GM18868 (cell line): ENCODE measurements around the gene TBCCD1.
A peak's percentile ranks its signal among the peaks of the same experiment; 100 is the strongest.
"Not testable (repeated sequence)": the region's sequence is repeated elsewhere in the genome, so short reads cannot be mapped to it uniquely, and the experiment has no call there.

Experiments used
- ATAC-seq: cut with Tn5 transposase; IDR thresholded peaks from one replicate; pipeline ENCODE4 v1.9.1; 2021; ENCODE audit warnings: mild to moderate bottlenecking, moderate library complexity; ENCODE audit not compliant: unreplicated experiment

TBCCD1 gene

GRCh38 chr3:186596568-186597287, 29.6 kb upstream of the TBCCD1 start:
- ATAC-seq = no peak

DNA sequence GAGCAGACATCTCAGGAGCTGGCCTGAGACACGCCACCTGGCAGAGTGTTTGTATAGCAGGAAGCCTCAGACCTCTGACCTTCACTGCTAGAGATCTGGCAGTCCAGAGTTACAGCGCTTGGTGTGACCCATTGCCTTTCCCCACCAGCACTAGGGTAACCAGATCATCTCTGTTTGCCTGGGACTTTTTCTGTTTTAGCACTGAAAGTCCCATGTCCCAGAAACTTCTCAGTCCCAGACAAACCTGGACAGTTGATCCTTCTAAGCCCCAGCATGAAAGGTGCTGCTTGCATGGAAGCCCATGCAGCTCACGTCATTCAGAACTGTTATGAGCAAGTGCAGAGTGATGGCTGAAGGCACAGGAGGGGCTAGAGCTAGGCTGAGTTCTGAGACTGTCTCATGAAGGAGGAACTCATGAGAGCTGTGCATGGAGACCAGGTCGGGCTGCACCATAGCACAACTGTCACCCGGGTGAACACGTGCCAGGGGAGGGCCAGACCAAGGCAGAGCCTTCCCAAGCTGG, 27.5 kb upstream of the TBCCD1 start:
- no peak for ATAC-seq

GRCh38 chr3:186593862-186594261, 26.7 kb upstream of the TBCCD1 start:
- ATAC-seq = no peak

DNA sequence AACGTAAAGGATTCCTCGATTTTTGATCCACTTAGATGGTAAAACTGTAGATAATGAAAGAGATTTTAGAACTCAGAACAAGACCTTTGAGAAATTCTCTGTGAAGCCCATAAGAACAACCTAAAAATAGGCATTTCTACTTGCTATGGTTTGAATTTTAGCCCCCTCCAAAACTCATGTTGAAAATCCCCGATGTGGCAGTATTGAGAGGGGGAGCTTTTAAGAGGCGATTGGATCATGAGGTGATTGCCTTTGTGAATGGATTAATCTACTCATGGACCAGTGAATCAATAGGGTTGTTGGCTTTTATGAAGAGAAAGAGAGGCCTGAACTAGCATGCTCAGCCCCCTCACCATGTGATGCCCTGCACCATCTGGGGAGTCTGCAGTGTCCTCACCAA, 25.5 kb upstream of the TBCCD1 start:
- ATAC-seq = no peak

GRCh38 chr3:186590580-186591295, 23.6 kb upstream of the TBCCD1 start:
- no peak for ATAC-seq

GRCh38 chr3:186589856-186590579, 22.9 kb upstream of the TBCCD1 start:
- ATAC-seq = no peak

GRCh38 chr3:186589121-186589520, 22.0 kb upstream of the TBCCD1 start:
- ATAC-seq = no peak

GRCh38 chr3:186588632-186589031, 21.5 kb upstream of the TBCCD1 start:
- ATAC-seq = no peak

DNA sequence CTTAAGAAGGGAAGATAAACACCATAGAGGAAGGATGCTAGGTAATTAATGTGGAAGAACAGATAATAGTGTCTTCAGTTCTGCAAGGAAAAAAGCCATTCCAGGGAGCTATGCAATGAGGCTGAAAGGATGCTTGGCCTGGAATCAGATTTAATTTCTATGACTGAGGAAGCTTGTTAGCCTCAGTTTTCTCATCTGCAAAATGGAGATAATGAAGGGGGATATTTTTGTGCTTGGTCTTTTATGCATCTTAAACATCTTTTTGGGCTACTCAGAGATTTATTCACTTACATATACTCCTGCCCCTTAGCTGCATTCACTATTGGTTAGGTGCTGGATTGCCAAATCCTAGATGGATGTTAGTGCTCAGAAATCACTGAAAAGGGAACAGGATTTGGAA, 20.0 kb upstream of the TBCCD1 start:
- ATAC-seq = no peak

- ATAC-seq = not testable (repeated sequence)
Measured at GRCh38 chr3:186586245-186586644, 19.1 kb upstream of the TBCCD1 start.

- ATAC-seq = no peak
Measured at GRCh38 chr3:186583831-186584230, 16.7 kb upstream of the TBCCD1 start.

GRCh38 chr3:186582541-186582940, 15.4 kb upstream of the TBCCD1 start:
- ATAC-seq = no peak

DNA sequence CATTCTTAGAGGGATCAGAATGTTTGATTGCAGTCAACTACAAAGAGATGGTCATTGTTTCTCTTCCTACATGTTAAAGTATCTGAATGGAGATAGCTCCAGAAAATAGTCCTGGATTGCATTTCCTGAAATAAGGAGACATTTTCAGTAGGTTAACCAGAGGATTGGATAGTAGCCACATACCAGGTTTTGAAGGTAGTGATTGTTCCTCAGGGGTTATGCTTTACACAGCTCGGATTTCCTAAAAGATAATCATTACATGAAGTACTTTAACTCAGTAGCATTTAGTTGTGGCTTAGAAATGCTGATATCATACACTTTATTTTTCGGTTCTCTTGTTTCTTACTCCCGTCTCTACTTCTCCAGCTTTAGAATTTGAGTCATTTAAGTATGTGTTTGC, 13.6 kb upstream of the TBCCD1 start:
- no peak for ATAC-seq

DNA sequence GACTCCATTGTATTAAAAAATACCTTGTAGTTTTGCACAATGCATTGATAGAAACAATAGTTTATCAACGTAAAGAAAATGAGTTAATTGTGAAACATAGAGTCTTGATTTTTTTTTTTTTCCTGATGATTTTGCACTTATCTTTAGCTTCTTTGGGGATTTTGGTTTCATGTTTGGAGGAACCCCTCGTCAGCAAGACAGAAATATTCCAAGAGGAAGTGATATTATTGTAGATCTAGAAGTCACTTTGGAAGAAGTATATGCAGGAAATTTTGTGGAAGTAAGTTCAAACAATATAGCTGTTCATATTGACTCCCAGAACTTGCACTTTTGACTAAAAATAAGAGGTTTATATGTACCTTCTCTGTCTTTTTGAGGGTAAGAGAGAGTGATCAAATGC, 10.4 kb upstream of the TBCCD1 start:
- ATAC-seq = no peak

DNA sequence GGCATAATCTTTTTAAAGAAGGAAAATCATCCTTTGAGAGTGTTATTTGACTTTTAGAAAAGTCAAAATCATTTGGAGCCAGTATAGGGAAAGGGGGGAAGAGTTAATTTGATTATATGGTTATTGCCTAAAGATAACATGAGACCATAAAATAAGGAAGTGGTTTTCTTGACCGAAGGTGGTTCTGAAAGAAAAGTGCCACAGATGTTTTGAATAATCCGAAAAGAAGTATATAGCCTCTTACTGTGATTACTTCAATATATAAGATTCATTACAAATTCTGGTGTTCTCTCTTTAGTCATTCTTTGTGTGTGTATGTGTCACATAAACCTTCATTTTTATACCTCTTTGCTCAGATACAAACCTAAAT, 4.5 kb upstream of the TBCCD1 start:
- no peak for ATAC-seq

DNA sequence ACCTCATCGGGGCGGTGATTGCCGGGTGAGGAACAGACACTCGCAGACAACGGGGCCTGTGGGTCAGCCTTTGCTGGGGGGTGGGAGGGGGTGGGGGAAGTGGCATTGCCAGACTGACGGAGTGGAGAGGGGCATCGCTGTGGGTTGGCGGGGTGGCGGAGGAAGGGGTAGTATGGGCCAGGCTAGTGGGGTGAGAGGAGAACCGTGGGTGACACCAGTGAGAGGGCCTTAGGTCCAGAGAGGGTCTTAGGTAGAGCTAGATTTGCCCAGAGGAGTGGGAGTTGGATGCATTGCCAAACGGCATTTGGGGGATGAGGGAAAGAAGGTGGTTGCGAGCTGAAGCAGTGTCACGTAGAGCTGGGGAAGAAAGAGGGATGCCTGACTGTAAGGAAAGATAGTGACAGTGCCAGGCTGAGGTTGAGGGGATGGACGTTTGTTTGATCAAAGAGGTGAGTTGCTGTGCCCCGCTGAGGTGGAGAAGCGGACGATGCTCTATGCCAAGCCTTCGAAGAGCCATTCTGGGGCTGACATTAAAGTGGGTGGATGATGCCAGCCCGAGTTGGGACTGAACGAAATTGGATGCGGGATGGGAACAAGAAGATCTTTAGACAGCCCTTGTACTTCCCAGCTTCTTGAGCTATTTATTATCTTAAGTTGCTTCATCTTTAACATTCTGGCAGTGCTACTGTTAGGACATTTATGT, 4.0 kb upstream of the TBCCD1 start:
- ATAC-seq = no peak

- ATAC-seq = peak; percentile 88
Measured at GRCh38 chr3:186570096-186570940, 3.2 kb upstream of the TBCCD1 start, which contains the start of gene DNAJB11. Gene DNAJB11, plus strand, starts transcription at chr3:186570720. Its CDS starts 178 bp downstream, at chr3:186570898.

GRCh38 chr3:186569779-186570095, 2.6 kb upstream of the TBCCD1 start:
- no peak for ATAC-seq

GRCh38 chr3:186569361-186569760, 2.2 kb upstream of the TBCCD1 start:
- not testable (repeated sequence) for ATAC-seq

- ATAC-seq = no peak
Measured at GRCh38 chr3:186566772-186567071, 417 bp downstream of the TBCCD1 start.
